COLO668 (cell line): Measurements from ENCODE around the gene TMEM222.

ENCODE experiments used
- DNase-seq: peaks from one replicate; lab custom pipeline; 2025; ENCODE audit not compliant: unreplicated experiment; lab: John Stamatoyannopoulos, UW

TMEM222 gene

GRCh38 chr1:27341525-27342252 is 19.7 kb downstream of the TMEM222 start, which contains the start of gene SYTL1:
SYTL1 (plus strand) TSS chr1:27342022; CDS start chr1:27345335, 3,313 bp downstream.
- peak; percentile 94 for DNase-seq

GRCh38 chr1:27342391-27342777 is 20.4 kb downstream of the TMEM222 start:
- peak; percentile 60 for DNase-seq

- peak; percentile 91 for DNase-seq
Observed at GRCh38 chr1:27342778-27343638, 21.0 kb downstream of the TMEM222 start.

GRCh38 chr1:27343639-27344025 is 21.7 kb downstream of the TMEM222 start:
- DNase-seq = no peak

- no peak for DNase-seq
Observed at GRCh38 chr1:27345272-27345671, 23.3 kb downstream of the TMEM222 start.

- no peak for DNase-seq
Observed at GRCh38 chr1:27346357-27346756, 24.4 kb downstream of the TMEM222 start.

- no peak for DNase-seq
Observed at GRCh38 chr1:27346991-27347624, 25.1 kb downstream of the TMEM222 start.

- peak; percentile 93 for DNase-seq
Observed at GRCh38 chr1:27348861-27349783, 27.2 kb downstream of the TMEM222 start.

GRCh38 chr1:27349784-27350662 is 28.1 kb downstream of the TMEM222 start:
- peak; percentile 95 for DNase-seq

- no peak for DNase-seq
Observed at GRCh38 chr1:27350663-27351540, 28.9 kb downstream of the TMEM222 start.

- no peak for DNase-seq
Observed at GRCh38 chr1:27351541-27352107, 29.7 kb downstream of the TMEM222 start.

GRCh38 chr1:27353166-27353565 is 31.2 kb downstream of the TMEM222 start:
- no peak for DNase-seq

GRCh38 chr1:27353629-27354028 is 31.7 kb downstream of the TMEM222 start:
- no peak for DNase-seq

GRCh38 chr1:27355683-27356082 is 33.7 kb downstream of the TMEM222 start:
- no peak for DNase-seq

- no peak for DNase-seq
Observed at GRCh38 chr1:27356277-27356618, 34.3 kb downstream of the TMEM222 start.

GRCh38 chr1:27356619-27357280 is 34.8 kb downstream of the TMEM222 start:
- DNase-seq = no peak

- DNase-seq = peak; percentile 78
Observed at GRCh38 chr1:27357281-27358037, 35.5 kb downstream of the TMEM222 start.
